Measurements from ENCODE around the gene APOL3. TPM values are rescaled to one million over a fixed set of nuclear protein-coding genes. Genes with fewer than 3 reads are reported as not detected.
"Not testable (repeated sequence)": the region's sequence is repeated elsewhere in the genome, so short reads cannot be mapped to it uniquely, and the experiment has no call there.

The APOL3 gene
- 0.08 TPM in 1 of 2 replicates, not detected in the other for total RNA-seq (2014; rRNA removed; shearing (Covaris generic))

- H3K27me3 ChIP-seq, result 0 out of 2 replicates have a peak, but pooled peaks cover 6% of the 10 kb centered on the region
- no peak for DNase-seq
- H3K9me3 ChIP-seq (replicated peaks), result no peaks in the 10 kb centered on the region
- H3K4me3 ChIP-seq, result no peak within 1 kb of the TSS
- no peaks in the 10 kb centered on the region for H3K36me3 ChIP-seq
- no peak within 1 kb of the TSS for H3K27ac ChIP-seq
- H3K4me1 ChIP-seq, result no peaks in the 10 kb centered on the region
Observed at GRCh38 chr22:36160499-36160942, at the start of gene APOL3. TSS of gene APOL3 (minus strand) at chr22:36160755. CDS start at chr22:36149055, 11,700 bp downstream.

- H3K27ac ChIP-seq, result no peak overlapping the region
- no peak for DNase-seq
- no peaks in the 10 kb centered on the region for H3K27me3 ChIP-seq
- H3K4me1 ChIP-seq, result no peaks in the 10 kb centered on the region
- H3K9me3 ChIP-seq (replicated peaks), result no peaks in the 10 kb centered on the region
- H3K36me3 ChIP-seq, result no peaks in the 10 kb centered on the region
- no peak overlapping the region for H3K4me3 ChIP-seq
Observed at GRCh38 chr22:36210224-36210623, 49.7 kb upstream of the APOL3 start.

- H3K9me3 ChIP-seq (replicated peaks); H3K27ac ChIP-seq: not testable (repeated sequence)
Observed at GRCh38 chr22:36209488-36209908, 48.9 kb upstream of the APOL3 start.

GRCh38 chr22:36208914-36209313 lies 48.4 kb upstream of the APOL3 start:
- H3K9me3 ChIP-seq (replicated peaks), result no peaks in the 10 kb centered on the region
- no peak overlapping the region for H3K27ac ChIP-seq
- no peak overlapping the region for H3K4me3 ChIP-seq
- DNase-seq, result no peak
- H3K4me1 ChIP-seq, result no peaks in the 10 kb centered on the region
- H3K27me3 ChIP-seq, result no peaks in the 10 kb centered on the region
- H3K36me3 ChIP-seq, result no peaks in the 10 kb centered on the region

More at GRCh38 chr22:36209488-36209908, 48.9 kb upstream of the APOL3 start:
- not testable (repeated sequence) for H3K36me3 ChIP-seq, DNase-seq, H3K4me3 ChIP-seq, H3K4me1 ChIP-seq, H3K27me3 ChIP-seq

- Histone ChIP-seq H3K27ac (no peak overlapping the region), H3K36me3 (no peaks in the 10 kb centered on the region), H3K27me3 (no peaks in the 10 kb centered on the region), H3K4me3 (no peak overlapping the region), H3K4me1 (no peaks in the 10 kb centered on the region), H3K9me3 (replicated peaks) (no peaks in the 10 kb centered on the region)
- no peak for DNase-seq
Observed at GRCh38 chr22:36208162-36208765, 47.7 kb upstream of the APOL3 start.

GRCh38 chr22:36206255-36206654 lies 45.7 kb upstream of the APOL3 start:
- Histone ChIP-seq H3K4me1 (no peaks in the 10 kb centered on the region), H3K4me3 (no peak overlapping the region), H3K27ac (no peak overlapping the region), H3K9me3 (replicated peaks) (no peaks in the 10 kb centered on the region), H3K36me3 (no peaks in the 10 kb centered on the region), H3K27me3 (no peaks in the 10 kb centered on the region)
- no peak for DNase-seq

GRCh38 chr22:36205573-36205972 lies 45.0 kb upstream of the APOL3 start:
- H3K4me1 ChIP-seq; DNase-seq; H3K4me3 ChIP-seq; H3K27ac ChIP-seq; H3K36me3 ChIP-seq; H3K27me3 ChIP-seq; H3K9me3 ChIP-seq (replicated peaks): not testable (repeated sequence)

- Histone ChIP-seq H3K27me3 (no peaks in the 10 kb centered on the region), H3K9me3 (replicated peaks) (no peaks in the 10 kb centered on the region), H3K36me3 (no peaks in the 10 kb centered on the region), H3K4me1 (no peaks in the 10 kb centered on the region), H3K4me3 (no peak overlapping the region), H3K27ac (no peak overlapping the region)
- DNase-seq, result no peak
Observed at GRCh38 chr22:36204632-36205015, 44.1 kb upstream of the APOL3 start.

GRCh38 chr22:36204001-36204631 lies 43.6 kb upstream of the APOL3 start:
- no peaks in the 10 kb centered on the region for H3K36me3 ChIP-seq
- no peak for DNase-seq
- H3K27me3 ChIP-seq, result no peaks in the 10 kb centered on the region
- H3K27ac ChIP-seq, result no peak overlapping the region
- H3K9me3 ChIP-seq (replicated peaks), result no peaks in the 10 kb centered on the region
- H3K4me1 ChIP-seq, result no peaks in the 10 kb centered on the region
- H3K4me3 ChIP-seq, result no peak overlapping the region

GRCh38 chr22:36203441-36203840 lies 42.9 kb upstream of the APOL3 start:
- not testable (repeated sequence) for H3K36me3 ChIP-seq; H3K4me1 ChIP-seq; H3K27ac ChIP-seq; H3K9me3 ChIP-seq (replicated peaks); H3K27me3 ChIP-seq; H3K4me3 ChIP-seq; DNase-seq

- not testable (repeated sequence) for H3K4me3 ChIP-seq; H3K27ac ChIP-seq; H3K27me3 ChIP-seq; H3K4me1 ChIP-seq; H3K36me3 ChIP-seq; H3K9me3 ChIP-seq (replicated peaks)
- DNase-seq, result peak in 1 of 2 experiments; percentile 35
Observed at GRCh38 chr22:36202906-36203305, 42.4 kb upstream of the APOL3 start.

GRCh38 chr22:36201630-36202319 lies 41.2 kb upstream of the APOL3 start, which contains the start of gene APOL4:
TSS of gene APOL4 (minus strand) at chr22:36201809. CDS start at chr22:36201734, 75 bp downstream.
- no peak within 1 kb of the TSS for H3K27ac ChIP-seq
- H3K27me3 ChIP-seq, result no peaks in the 10 kb centered on the region
- no peak within 1 kb of the TSS for H3K4me3 ChIP-seq
- H3K9me3 ChIP-seq (replicated peaks), result no peaks in the 10 kb centered on the region
- DNase-seq, result no peak
- no peaks in the 10 kb centered on the region for H3K36me3 ChIP-seq
- peaks cover 13% of the 10 kb centered on the region for H3K4me1 ChIP-seq

- not testable (repeated sequence) for DNase-seq; H3K9me3 ChIP-seq (replicated peaks); H3K4me3 ChIP-seq; H3K27me3 ChIP-seq; H3K27ac ChIP-seq; H3K36me3 ChIP-seq
- H3K4me1 ChIP-seq, result peaks cover 19% of the 10 kb centered on the region
Observed at GRCh38 chr22:36201025-36201424, 40.5 kb upstream of the APOL3 start.

GRCh38 chr22:36199001-36199551 lies 38.5 kb upstream of the APOL3 start:
- no peaks in the 10 kb centered on the region for H3K9me3 ChIP-seq (replicated peaks)
- H3K27ac ChIP-seq, result no peak overlapping the region
- H3K36me3 ChIP-seq, result no peaks in the 10 kb centered on the region
- H3K27me3 ChIP-seq, result no peaks in the 10 kb centered on the region
- H3K4me1 ChIP-seq, result peaks cover 19% of the 10 kb centered on the region
- no peak overlapping the region for H3K4me3 ChIP-seq
- DNase-seq, result no peak

GRCh38 chr22:36198536-36198935 lies 38.0 kb upstream of the APOL3 start:
- Histone ChIP-seq H3K4me1 (peaks cover 19% of the 10 kb centered on the region), H3K27ac (no peak overlapping the region)

More at GRCh38 chr22:36198536-36198935, 38.0 kb upstream of the APOL3 start:
- H3K4me3 ChIP-seq, result no peak overlapping the region
- no peak for DNase-seq
- H3K27me3 ChIP-seq, result no peaks in the 10 kb centered on the region
- no peaks in the 10 kb centered on the region for H3K36me3 ChIP-seq
- no peaks in the 10 kb centered on the region for H3K9me3 ChIP-seq (replicated peaks)
